NCI-H510A treated with DMSO at 0.1 percent for 48 hours (cell line): ENCODE data around the gene PTPRD.
A peak's percentile ranks its signal among the peaks of the same experiment; 100 is the strongest.

Experiments used
- DNase-seq: peaks from one replicate; lab custom pipeline; 2025; lab: John Stamatoyannopoulos, UW

PTPRD gene

GRCh38 chr9:9612270-9612669, 1000.5 kb downstream of the PTPRD start:
- DNase-seq = peak; percentile 63

DNA sequence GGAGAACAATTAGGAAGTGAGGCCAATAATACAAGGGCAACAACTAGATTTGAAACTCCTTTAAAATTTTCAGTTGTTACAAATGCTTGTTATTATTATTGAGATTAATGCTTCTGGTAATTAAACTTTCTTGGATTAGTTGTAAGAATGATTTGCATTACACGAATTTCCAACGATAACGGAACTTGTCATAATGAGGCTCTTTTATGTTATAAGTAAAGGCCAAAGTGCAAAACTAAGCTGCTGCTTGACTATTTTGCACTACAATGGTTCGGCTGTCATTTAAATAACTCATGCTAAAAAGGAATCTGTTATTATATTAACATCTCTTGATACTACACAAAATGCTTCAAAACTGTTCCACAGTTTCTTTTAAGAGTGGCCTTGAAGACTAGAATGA, 1007.1 kb downstream of the PTPRD start:
- DNase-seq = no peak

DNA sequence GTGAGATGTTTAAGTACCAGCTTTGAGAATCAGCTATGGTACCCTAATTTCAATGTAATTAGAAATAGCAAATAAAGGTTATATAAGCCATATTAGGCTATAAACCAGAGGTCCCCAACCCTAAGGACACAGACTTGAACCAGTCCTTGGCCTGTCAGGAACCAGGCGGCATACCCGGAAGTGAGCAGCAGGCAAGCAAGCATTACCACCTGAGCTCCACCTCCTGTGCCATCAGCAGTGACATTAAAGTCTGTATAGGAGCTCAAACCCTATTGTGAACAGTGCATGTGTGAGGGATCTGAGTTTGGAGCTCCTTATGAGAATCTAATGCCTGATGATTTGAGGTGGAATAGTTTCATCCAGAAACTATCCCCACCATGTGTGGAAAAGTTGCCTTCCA, 1009.5 kb downstream of the PTPRD start:
- DNase-seq = no peak

GRCh38 chr9:9598723-9599122, 1014.1 kb downstream of the PTPRD start:
- no peak for DNase-seq

- no peak for DNase-seq
These were observed 1020.7 kb downstream of the PTPRD start for GRCh38 chr9:9592104-9592503.

- no peak for DNase-seq
These were observed 1026.9 kb downstream of the PTPRD start for GRCh38 chr9:9585920-9586319.

DNA sequence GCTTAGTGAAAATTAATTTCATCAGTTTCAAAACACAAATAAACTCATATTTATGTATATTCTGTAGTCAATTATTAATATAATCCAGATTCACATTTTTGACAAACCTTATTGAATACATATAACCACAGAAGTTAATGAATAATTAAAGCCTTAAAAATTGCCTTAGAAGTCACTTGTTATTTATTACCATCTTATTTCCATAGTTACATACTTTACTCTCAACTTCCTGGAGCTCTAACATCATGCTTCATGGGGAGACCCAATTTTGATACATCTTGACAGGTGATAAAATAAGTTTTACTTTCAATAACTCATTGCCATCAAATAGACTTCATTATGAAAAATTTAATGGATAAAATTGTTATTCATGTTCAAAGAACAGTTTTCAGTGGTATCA, 1038.7 kb downstream of the PTPRD start:
- DNase-seq = no peak

GRCh38 chr9:9565700-9566099, 1047.1 kb downstream of the PTPRD start:
- no peak for DNase-seq

GRCh38 chr9:9563817-9564216, 1049.0 kb downstream of the PTPRD start:
- DNase-seq = peak; percentile 7

GRCh38 chr9:9560382-9561035, 1052.3 kb downstream of the PTPRD start:
- DNase-seq = no peak

DNA sequence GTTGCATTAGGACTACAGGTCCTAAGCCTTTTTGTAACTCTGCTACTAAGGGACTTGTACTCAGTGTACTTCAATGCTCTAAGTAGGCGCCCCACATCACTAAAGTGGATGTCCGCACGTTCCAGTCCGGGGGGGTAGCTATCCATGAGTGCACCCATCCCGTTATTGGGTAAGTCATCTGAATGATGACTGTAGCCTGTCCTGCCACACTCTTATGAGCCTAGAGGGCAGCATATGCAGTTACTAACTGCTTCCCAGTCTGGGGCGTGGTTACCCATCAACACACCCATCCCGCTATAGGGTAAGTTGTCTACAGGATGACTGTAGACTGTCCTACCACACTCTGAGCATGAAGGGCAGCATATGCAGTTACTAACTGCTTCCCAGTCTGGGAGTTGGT, 1053.9 kb downstream of the PTPRD start:
- no peak for DNase-seq

DNA sequence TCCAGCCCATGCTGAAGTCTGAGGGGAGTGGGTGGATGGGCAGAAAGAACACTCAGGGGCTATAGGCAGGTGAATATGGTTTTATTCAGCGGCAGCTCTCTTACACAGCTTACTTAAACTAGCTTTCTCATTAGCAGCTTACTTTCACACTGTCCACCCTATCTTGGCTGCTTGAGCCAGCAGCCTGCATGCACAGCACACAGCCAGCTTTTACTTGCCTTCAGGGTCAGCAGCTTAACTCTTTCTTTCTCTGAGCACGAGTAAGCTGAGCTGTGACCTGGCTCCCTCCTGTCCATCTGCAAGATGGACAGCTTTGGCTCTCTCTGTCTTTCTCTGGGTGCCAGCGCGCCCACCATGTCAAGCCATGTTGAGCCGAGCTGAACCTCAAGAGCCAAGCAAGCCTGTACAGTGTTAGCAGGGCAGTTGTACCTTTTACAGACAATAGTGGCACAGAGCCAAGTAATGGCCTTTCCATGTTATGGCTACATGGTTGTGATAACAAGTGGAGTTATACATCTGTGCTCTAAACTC, 1054.9 kb downstream of the PTPRD start:
- DNase-seq = no peak

- no peak for DNase-seq
These were observed 1055.7 kb downstream of the PTPRD start for GRCh38 chr9:9556865-9557803.

- peak; percentile 50 for DNase-seq
These were observed 1060.1 kb downstream of the PTPRD start for GRCh38 chr9:9552665-9553064.

- DNase-seq = no peak
These were observed 1074.0 kb downstream of the PTPRD start for GRCh38 chr9:9538766-9539165.

- no peak for DNase-seq
These were observed 1074.4 kb downstream of the PTPRD start for GRCh38 chr9:9538356-9538755.

DNA sequence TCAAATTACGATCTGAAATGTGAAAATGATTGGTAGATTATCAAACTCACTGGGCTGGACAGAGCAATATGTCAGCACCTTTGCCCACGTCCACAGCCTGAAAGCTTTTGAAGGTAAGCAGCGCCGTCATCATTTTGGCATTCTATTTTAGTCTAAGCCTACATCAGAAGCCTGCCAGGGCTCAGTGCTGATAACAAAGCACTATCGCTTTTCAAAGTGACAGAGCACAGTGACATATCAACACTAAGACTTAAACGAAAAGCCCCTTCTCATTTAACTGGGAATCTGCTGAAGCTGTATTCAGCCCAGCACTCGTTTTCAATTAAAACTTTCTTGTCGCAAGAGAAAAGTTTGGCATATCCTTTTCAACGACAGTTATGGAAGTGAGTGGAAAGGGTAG, 1076.3 kb downstream of the PTPRD start:
- DNase-seq = no peak

DNA sequence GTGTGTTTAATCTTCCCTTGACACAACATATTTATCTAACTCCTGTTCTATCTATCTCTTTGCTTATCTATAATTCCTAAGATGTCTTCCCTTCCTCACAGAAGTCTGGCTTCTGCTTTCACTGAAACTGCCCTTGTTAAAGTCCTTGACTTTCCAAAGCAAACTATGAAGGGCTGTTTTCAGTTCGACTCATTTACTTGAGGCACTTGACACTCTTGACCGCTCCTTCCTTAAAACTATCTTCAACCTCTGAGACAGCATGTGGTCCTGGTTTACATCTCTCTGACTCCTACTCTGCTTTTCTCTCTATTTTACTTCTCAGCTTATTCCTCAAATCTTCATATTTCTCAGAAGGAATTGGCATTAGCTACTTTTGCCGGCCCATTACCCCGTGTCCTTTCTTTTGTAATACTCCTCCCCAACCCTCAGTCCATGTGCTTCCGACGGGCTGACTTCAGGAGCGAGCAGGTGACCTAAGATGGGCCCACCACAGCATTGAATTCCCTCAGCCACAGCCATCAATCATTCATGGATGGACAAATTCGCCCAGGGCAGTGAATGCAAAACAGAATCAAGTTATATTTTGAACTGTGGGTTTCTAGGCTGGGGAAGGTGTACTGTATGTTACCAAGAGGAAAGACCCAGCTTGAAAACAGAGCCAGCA, 1089.2 kb downstream of the PTPRD start:
- no peak for DNase-seq

- no peak for DNase-seq
These were observed 1090.4 kb downstream of the PTPRD start for GRCh38 chr9:9522406-9522805.

- DNase-seq = no peak
These were observed 1091.6 kb downstream of the PTPRD start for GRCh38 chr9:9521033-9521779.

DNA sequence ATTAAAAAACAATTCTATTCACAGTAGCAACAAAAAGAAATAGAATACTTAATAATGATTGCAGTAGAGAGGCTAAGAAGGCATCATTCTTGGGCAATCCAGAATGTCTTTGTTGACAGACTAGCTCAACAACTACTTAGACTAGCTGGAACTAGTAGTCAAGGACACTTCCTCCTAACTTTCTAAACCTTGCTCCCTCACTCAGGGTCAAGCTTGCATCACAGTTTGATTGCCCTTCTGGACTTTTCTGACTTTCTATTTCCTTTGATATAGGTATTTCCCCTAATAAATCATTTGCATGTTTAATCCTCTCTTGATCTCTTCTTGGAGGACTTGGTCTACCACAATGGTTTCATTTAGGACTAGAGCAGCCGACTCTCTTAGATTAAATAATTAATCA, 1107.9 kb downstream of the PTPRD start:
- no peak for DNase-seq

DNA sequence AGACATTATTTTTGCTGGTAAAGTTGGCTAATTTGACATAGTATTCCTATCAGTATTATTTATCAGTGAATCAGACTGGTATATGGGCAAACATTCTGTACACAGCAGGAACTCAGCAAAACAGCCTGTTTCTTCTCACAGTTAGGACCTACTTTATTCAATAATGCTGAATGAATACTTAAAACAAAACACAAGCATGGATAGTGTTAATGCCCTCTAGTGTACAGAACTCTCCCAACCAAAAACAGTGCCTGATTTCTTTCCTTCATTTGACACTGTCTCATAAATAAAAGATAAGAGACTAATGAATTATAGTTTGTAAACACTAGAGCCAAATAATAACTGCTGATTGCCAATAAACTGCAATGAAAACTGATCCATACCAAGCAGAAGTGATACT, 1113.3 kb downstream of the PTPRD start:
- DNase-seq = no peak
